Tibial nerve (tissue), 4 donors: Measurements from ENCODE around the gene ARCN1.

ENCODE experiments used
- CTCF ChIP-seq, 5 experiments: fragments of 200-600 bp in 3 of 5; fragments of 450-650 bp in 2 of 5; sonication (generic) in 3 of 5; IDR thresholded peaks; one replicate each; pipeline ENCODE4 v1.5.1; 2016 to 2019; ENCODE audit warnings: antibody characterized with exemption in 5 of 5, mild to moderate bottlenecking in 3 of 5, moderate library complexity in 2 of 5
- EP300 ChIP-seq, 2 donors: sonication (generic); formaldehyde crosslinking; IDR thresholded peaks; one replicate each; pipeline ENCODE4 v1.6.1; 2017; ENCODE audit warnings: antibody characterized with exemption in 2 of 2, mild to moderate bottlenecking in 1 of 2
- POLR2A ChIP-seq, 2 donors: fragments of 450-650 bp; IDR thresholded peaks; one replicate each; pipeline ENCODE4 v1.6.1; 2017; ENCODE audit warnings: antibody characterized with exemption in 2 of 2, mild to moderate bottlenecking in 2 of 2, moderate library complexity in 2 of 2

GRCh38 chr11:118627566-118627965 lies 55.4 kb downstream of the ARCN1 start:
- TF ChIP-seq CTCF (IDR thresholded peaks at IDR 0.05), result no peak
- no peak for TF ChIP-seq POLR2A (IDR thresholded peaks at IDR 0.05)
- TF ChIP-seq EP300 (IDR thresholded peaks at IDR 0.05), result no peak
